HEK293 (cell line): Measurements from ENCODE around the gene IFNW1.
"Not testable (repeated sequence)": the region's sequence is repeated elsewhere in the genome, so short reads cannot be mapped to it uniquely, and the experiment has no call there.

Experiments
- CTCF ChIA-PET: fragments of 350-600 bp; formaldehyde crosslinking; extraction: SDS; loops from one replicate; lab custom pipeline; 2021; ENCODE audit warnings: antibody characterized with exemption; lab: Yijun Ruan, JAX
- POLR2A ChIA-PET: fragments of 300-600 bp; formaldehyde crosslinking; extraction: SDS; loops from one replicate; lab custom pipeline; 2020; ENCODE audit warnings: antibody characterized with exemption, inconsistent platforms; lab: Yijun Ruan, JAX
- H3K27ac ChIP-seq: fragments of 200-500 bp; sonication (Bioruptor generic); 2 replicates; pipeline ENCODE4 v1.5.1; 2014; ENCODE audit warnings: low read depth, low read length, control low read depth, inconsistent platforms; ENCODE audit errors: extremely low read depth
- H3K36me3 ChIP-seq, 2 experiments: fragments of 200-500 bp in 1 of 2; sonication (Bioruptor generic) in 1 of 2; 1 replicate in 1 of 2; 2 replicates in 1 of 2; pipeline ENCODE4 v1.5.1; 2014 to 2017; ENCODE audit warnings: inconsistent platforms in 2 of 2, low read length in 2 of 2; ENCODE audit not compliant: control insufficient read depth in 2 of 2, insufficient read depth in 1 of 2
- H3K4me1 ChIP-seq: fragments of 200-500 bp; sonication (Bioruptor generic); 2 replicates; pipeline ENCODE4 v1.5.1; 2014; ENCODE audit warnings: mild to moderate bottlenecking, low read length, inconsistent platforms; ENCODE audit not compliant: control insufficient read depth, insufficient read depth
- H3K4me3 ChIP-seq: 2 replicates; pipeline ENCODE4 v1.5.1; 2011; ENCODE audit warnings: low read depth, mild to moderate bottlenecking, control low read depth, low read length, moderate library complexity
- H3K9me3 ChIP-seq: fragments of 200-500 bp; sonication (Bioruptor generic); 2 replicates; pipeline ENCODE4 v1.5.1; 2014; ENCODE audit warnings: low read depth, low read length, inconsistent platforms; ENCODE audit not compliant: control insufficient read depth, insufficient read depth
- GLI2 ChIP-seq: fragments of 450-650 bp; formaldehyde crosslinking; IDR thresholded peaks from 2 replicates; pipeline ENCODE4; 2017; ENCODE audit warnings: missing biosample characterization, missing genetic modification characterization, low read depth, borderline replicate concordance
- HOXA7 ChIP-seq: sonication (generic); formaldehyde crosslinking; IDR thresholded peaks from 2 replicates; pipeline ENCODE4 v1.8.1; 2022; ENCODE audit warnings: missing genetic modification reagents, borderline replicate concordance
- KLF7 ChIP-seq: fragments of 450-650 bp; formaldehyde crosslinking; IDR thresholded peaks from 2 replicates; pipeline ENCODE4 v1.5.1; 2016; ENCODE audit warnings: missing biosample characterization, missing genetic modification characterization, borderline replicate concordance
- SETDB1 ChIP-seq: IDR thresholded peaks from one replicate; pipeline ENCODE4 v1.6.1; 2017; ENCODE audit warnings: mild to moderate bottlenecking, low read length, moderate library complexity, mixed read lengths; ENCODE audit not compliant: insufficient read length
- ZBTB20 ChIP-seq: fragments of 450-650 bp; formaldehyde crosslinking; IDR thresholded peaks from 2 replicates; pipeline ENCODE4 v1.5.1; 2016; ENCODE audit warnings: missing biosample characterization, missing genetic modification characterization
- ZNF112 ChIP-seq: fragments of 450-650 bp; formaldehyde crosslinking; IDR thresholded peaks from 2 replicates; pipeline ENCODE4 v1.5.0; 2017; ENCODE audit warnings: missing biosample characterization, missing genetic modification characterization
- ZNF140 ChIP-seq: fragments of 450-650 bp; formaldehyde crosslinking; IDR thresholded peaks from 2 replicates; pipeline ENCODE4 v1.5.1; 2016; ENCODE audit warnings: missing biosample characterization, missing genetic modification characterization
- ZNF2 ChIP-seq: fragments of 450-650 bp; formaldehyde crosslinking; IDR thresholded peaks from 2 replicates; pipeline ENCODE4 v1.5.1; 2016; ENCODE audit warnings: missing biosample characterization, missing genetic modification characterization
- ZNF266 ChIP-seq: fragments of 450-650 bp; formaldehyde crosslinking; IDR thresholded peaks from 2 replicates; pipeline ENCODE4 v1.5.1; 2016; ENCODE audit warnings: missing biosample characterization, missing genetic modification characterization, low read depth
- ZNF302 ChIP-seq: fragments of 450-650 bp; formaldehyde crosslinking; IDR thresholded peaks from 2 replicates; pipeline ENCODE4 v1.5.1; 2016; ENCODE audit warnings: missing biosample characterization, missing genetic modification characterization, low read depth
- ZNF398 ChIP-seq: fragments of 450-650 bp; formaldehyde crosslinking; IDR thresholded peaks from 2 replicates; pipeline ENCODE4 v1.5.1; 2017; ENCODE audit warnings: missing biosample characterization, missing genetic modification characterization
- ZNF426 ChIP-seq: fragments of 450-650 bp; formaldehyde crosslinking; IDR thresholded peaks from 2 replicates; pipeline ENCODE4 v1.5.1; 2017; ENCODE audit warnings: missing biosample characterization, missing genetic modification characterization, mild to moderate bottlenecking, inconsistent platforms, moderate library complexity
- ZNF530 ChIP-seq: fragments of 450-650 bp; formaldehyde crosslinking; IDR thresholded peaks from 2 replicates; pipeline ENCODE4 v1.5.1; 2016; ENCODE audit warnings: low read depth, missing biosample characterization, missing genetic modification characterization
- ZNF561 ChIP-seq: fragments of 450-650 bp; IDR thresholded peaks from 2 replicates; pipeline ENCODE4 v1.5.1; 2018; ENCODE audit warnings: missing biosample characterization, missing genetic modification characterization, borderline replicate concordance
- ZNF580 ChIP-seq: fragments of 450-650 bp; formaldehyde crosslinking; IDR thresholded peaks from 2 replicates; pipeline ENCODE4 v1.5.1; 2016; ENCODE audit warnings: missing biosample characterization, missing genetic modification characterization
- ZNF654 ChIP-seq: fragments of 450-650 bp; formaldehyde crosslinking; IDR thresholded peaks from 2 replicates; pipeline ENCODE4 v1.5.1; 2016; ENCODE audit warnings: low read depth, missing biosample characterization, missing genetic modification characterization
- ZSCAN30 ChIP-seq: fragments of 450-650 bp; IDR thresholded peaks from 2 replicates; pipeline ENCODE4 v1.5.1; 2018; ENCODE audit warnings: missing biosample characterization, mild to moderate bottlenecking, missing genetic modification characterization, moderate library complexity
- TF ChIP-seq, protein P1 (sequence below): fragments of 450-650 bp; formaldehyde crosslinking; IDR thresholded peaks from 2 replicates; pipeline ENCODE4 v1.5.1; 2017; ENCODE audit warnings: missing biosample characterization, missing genetic modification characterization
- TF ChIP-seq, protein P2 (sequence below): fragments of 450-650 bp; formaldehyde crosslinking; IDR thresholded peaks from 2 replicates; pipeline ENCODE4 v1.5.1; 2016; ENCODE audit warnings: missing biosample characterization, missing genetic modification characterization
- TF ChIP-seq, protein P3 (sequence below): fragments of 450-650 bp; formaldehyde crosslinking; IDR thresholded peaks from 2 replicates; pipeline ENCODE4 v1.5.1; 2016; ENCODE audit warnings: missing biosample characterization, missing genetic modification characterization

Gene IFNW1

DNA sequence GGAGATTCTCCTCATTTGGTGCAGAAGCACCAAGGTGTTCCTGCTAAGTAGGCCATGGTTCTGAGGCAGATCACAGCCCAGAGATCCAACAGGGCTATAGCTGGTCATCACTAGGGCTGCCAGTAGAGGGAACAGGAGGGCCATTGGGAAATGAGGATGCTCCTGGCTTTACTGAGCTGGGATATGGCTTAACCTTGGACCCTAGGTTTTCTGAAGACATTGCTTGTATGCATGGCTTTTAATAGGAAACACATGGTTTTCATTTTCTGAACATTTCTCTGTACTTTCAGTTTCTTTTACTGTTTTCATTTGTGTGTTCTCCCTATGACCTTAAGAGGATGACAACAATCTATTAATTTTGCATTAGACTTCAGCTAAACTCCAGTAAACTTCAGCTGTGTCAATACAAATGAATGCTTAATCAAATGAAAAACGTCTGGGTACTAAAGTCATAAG is at the start of gene IFNW1:
Gene IFNW1 (minus strand): TSS at position 406 of the 456 bp plus-strand sequence. CDS start 262 bp downstream, at position 144.
- Histone ChIP-seq H3K36me3 (no peaks in the 10 kb centered on the region), H3K9me3 (no peaks in the 10 kb centered on the region), H3K4me1 (no peaks in the 10 kb centered on the region), H3K27ac (no peak within 1 kb of the TSS), H3K4me3 (no peak within 1 kb of the TSS)
- ChIA-PET POLR2A (no interaction called here), CTCF (interaction anchor here (0.8 kb wide), 1 partner anchor 53 kb away, joined by 3 read pairs; no protein-coding TSS in a partner anchor)
- TF ChIP-seq ZBTB20 (tag by site-specific recombination) (no peak), ZNF561 (tag by site-specific recombination) (no peak), HOXA7 (no peak), ZNF530 (tag by site-specific recombination) (no peak), ZNF398 (tag by site-specific recombination) (no peak), ZNF140 (no peak), SETDB1 (no peak), ZNF302 (no peak), ZNF654 (tag by site-specific recombination) (no peak), ZSCAN30 (tag by site-specific recombination) (no peak), ZNF580 (tag by site-specific recombination) (no peak), ZNF266 (tag by site-specific recombination) (no peak), ZNF426 (no peak), KLF7 (tag by site-specific recombination) (no peak), ZNF2 (no peak), ZNF112 (tag by site-specific recombination) (no peak), GLI2 (tag by site-specific recombination) (no peak)
- TF ChIP-seq, protein P1, sequence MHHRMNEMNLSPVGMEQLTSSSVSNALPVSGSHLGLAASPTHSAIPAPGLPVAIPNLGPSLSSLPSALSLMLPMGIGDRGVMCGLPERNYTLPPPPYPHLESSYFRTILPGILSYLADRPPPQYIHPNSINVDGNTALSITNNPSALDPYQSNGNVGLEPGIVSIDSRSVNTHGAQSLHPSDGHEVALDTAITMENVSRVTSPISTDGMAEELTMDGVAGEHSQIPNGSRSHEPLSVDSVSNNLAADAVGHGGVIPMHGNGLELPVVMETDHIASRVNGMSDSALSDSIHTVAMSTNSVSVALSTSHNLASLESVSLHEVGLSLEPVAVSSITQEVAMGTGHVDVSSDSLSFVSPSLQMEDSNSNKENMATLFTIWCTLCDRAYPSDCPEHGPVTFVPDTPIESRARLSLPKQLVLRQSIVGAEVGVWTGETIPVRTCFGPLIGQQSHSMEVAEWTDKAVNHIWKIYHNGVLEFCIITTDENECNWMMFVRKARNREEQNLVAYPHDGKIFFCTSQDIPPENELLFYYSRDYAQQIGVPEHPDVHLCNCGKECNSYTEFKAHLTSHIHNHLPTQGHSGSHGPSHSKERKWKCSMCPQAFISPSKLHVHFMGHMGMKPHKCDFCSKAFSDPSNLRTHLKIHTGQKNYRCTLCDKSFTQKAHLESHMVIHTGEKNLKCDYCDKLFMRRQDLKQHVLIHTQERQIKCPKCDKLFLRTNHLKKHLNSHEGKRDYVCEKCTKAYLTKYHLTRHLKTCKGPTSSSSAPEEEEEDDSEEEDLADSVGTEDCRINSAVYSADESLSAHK (tag by site-specific recombination): no peak
- TF ChIP-seq, protein P2, sequence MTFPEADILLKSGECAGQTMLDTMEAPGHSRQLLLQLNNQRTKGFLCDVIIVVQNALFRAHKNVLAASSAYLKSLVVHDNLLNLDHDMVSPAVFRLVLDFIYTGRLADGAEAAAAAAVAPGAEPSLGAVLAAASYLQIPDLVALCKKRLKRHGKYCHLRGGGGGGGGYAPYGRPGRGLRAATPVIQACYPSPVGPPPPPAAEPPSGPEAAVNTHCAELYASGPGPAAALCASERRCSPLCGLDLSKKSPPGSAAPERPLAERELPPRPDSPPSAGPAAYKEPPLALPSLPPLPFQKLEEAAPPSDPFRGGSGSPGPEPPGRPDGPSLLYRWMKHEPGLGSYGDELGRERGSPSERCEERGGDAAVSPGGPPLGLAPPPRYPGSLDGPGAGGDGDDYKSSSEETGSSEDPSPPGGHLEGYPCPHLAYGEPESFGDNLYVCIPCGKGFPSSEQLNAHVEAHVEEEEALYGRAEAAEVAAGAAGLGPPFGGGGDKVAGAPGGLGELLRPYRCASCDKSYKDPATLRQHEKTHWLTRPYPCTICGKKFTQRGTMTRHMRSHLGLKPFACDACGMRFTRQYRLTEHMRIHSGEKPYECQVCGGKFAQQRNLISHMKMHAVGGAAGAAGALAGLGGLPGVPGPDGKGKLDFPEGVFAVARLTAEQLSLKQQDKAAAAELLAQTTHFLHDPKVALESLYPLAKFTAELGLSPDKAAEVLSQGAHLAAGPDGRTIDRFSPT (tag by site-specific recombination): no peak
- TF ChIP-seq, protein P3, sequence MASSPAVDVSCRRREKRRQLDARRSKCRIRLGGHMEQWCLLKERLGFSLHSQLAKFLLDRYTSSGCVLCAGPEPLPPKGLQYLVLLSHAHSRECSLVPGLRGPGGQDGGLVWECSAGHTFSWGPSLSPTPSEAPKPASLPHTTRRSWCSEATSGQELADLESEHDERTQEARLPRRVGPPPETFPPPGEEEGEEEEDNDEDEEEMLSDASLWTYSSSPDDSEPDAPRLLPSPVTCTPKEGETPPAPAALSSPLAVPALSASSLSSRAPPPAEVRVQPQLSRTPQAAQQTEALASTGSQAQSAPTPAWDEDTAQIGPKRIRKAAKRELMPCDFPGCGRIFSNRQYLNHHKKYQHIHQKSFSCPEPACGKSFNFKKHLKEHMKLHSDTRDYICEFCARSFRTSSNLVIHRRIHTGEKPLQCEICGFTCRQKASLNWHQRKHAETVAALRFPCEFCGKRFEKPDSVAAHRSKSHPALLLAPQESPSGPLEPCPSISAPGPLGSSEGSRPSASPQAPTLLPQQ (tag by site-specific recombination): no peak

DNA sequence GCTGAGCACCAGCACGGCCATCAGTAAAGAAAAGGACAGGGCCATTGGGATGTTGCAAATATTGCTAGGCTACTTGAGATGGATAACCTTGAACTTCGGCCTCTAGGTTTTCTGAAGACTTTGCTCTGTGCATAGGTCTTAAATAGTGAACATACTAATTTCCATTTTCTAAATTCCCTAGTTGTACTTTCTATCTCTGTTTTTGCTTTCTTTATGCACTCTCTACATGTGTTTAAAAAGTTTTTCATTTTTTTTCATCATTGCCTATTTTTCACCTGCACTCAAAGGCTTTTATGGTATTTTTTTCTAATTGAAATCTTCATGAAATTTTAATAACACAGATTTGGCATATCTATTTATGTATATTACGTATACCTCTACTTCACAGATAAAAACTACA is 45.9 kb upstream of the IFNW1 start, which contains the start of gene IFNA4:
Gene IFNA4 (minus strand): TSS at position 101 of the 400 bp plus-strand sequence. CDS start 56 bp downstream, at position 45.
- POLR2A ChIA-PET: interaction anchor here (0.6 kb wide), 1 partner anchor 935 kb away, joined by 3 read pairs; no protein-coding TSS in a partner anchor
- CTCF ChIA-PET: interaction anchor here (0.7 kb wide), 1 partner anchor 386 kb away, joined by 3 read pairs; no protein-coding TSS in a partner anchor
- H3K36me3 ChIP-seq, H3K4me1 ChIP-seq, H3K4me3 ChIP-seq, H3K9me3 ChIP-seq, H3K27ac ChIP-seq: not testable (repeated sequence)
